IMR-90 (cell line): ENCODE results near the gene DHDH. TPM values are rescaled to one million over a fixed set of nuclear protein-coding genes. Genes with fewer than 3 reads are reported as not detected.

ENCODE experiments used
- ATAC-seq: fragments of 200-7000 bp; cut with Tn5 transposase; 2 replicates; pipeline ENCODE4 v1.9.1; 2020; ENCODE audit warnings: low read depth, mild to moderate bottlenecking, moderate library complexity
- BruUV-seq: library from RNA; stranded (reverse); fragments of 400-500 nt; replicated peaks from 2 replicates; lab custom pipeline; 2021; lab: Mats Ljungman, UMichigan
- CTCF ChIA-PET: fragments of 300-600 bp; formaldehyde crosslinking; extraction: SDS; loops from one replicate; lab custom pipeline; 2021; ENCODE audit warnings: antibody characterized with exemption; lab: Yijun Ruan, JAX
- POLR2A ChIA-PET: fragments of 300-600 bp; sonication (Branson Sonifier 250); formaldehyde crosslinking; loops from one replicate; lab custom pipeline; 2022; ENCODE audit warnings: antibody characterized with exemption; ENCODE audit not compliant: unreplicated experiment; lab: Charles Lee
- DNase-seq: peaks from one replicate; pipeline ENCODE4 v3.0.0; 2013
- H2AFZ ChIP-seq: replicated peaks from 2 replicates; pipeline ENCODE3; 2013; ENCODE audit warnings: low read length, mild to moderate bottlenecking; ENCODE audit not compliant: poor library complexity
- H2AK5ac ChIP-seq: 2 replicates; pipeline ENCODE4 v1.6.1; 2013; ENCODE audit warnings: low read depth, low read length, inconsistent platforms
- H2AK9ac ChIP-seq: replicated peaks from 2 replicates; pipeline ENCODE3; 2013; ENCODE audit warnings: mild to moderate bottlenecking, low read depth, low read length, moderate library complexity; ENCODE audit not compliant: poor library complexity
- H2BK120ac ChIP-seq: 2 replicates; pipeline ENCODE4 v1.6.1; 2013; ENCODE audit warnings: low read depth, low read length, inconsistent platforms
- H2BK15ac ChIP-seq: 3 replicates; pipeline ENCODE4 v1.6.1; 2013; ENCODE audit warnings: low read depth, low read length, inconsistent platforms
- H2BK20ac ChIP-seq: 2 replicates; pipeline ENCODE4 v1.6.1; 2013; ENCODE audit warnings: low read depth, mild to moderate bottlenecking, inconsistent platforms, low read length, moderate library complexity
- H2BK5ac ChIP-seq: 2 replicates; pipeline ENCODE4 v1.6.1; 2013; ENCODE audit warnings: mild to moderate bottlenecking, low read depth, low read length, inconsistent platforms; ENCODE audit not compliant: poor library complexity, severe bottlenecking
- H3K14ac ChIP-seq: replicated peaks from 2 replicates; pipeline ENCODE4 v1.6.1; 2013; ENCODE audit warnings: low read depth, low read length, inconsistent platforms
- H3K18ac ChIP-seq: 2 replicates; pipeline ENCODE4 v1.6.1; 2013; ENCODE audit warnings: low read depth, low read length, control low read depth
- H3K23ac ChIP-seq: 2 replicates; pipeline ENCODE4 v1.6.1; 2013; ENCODE audit warnings: low read depth, low read length, inconsistent platforms
- H3K27ac ChIP-seq: 2 replicates; pipeline ENCODE4 v1.5.1; 2013; ENCODE audit warnings: mild to moderate bottlenecking, control low read depth, low read length; ENCODE audit not compliant: insufficient read depth
- H3K27me3 ChIP-seq: 2 replicates; pipeline ENCODE4 v1.6.1; 2013; ENCODE audit warnings: low read length; ENCODE audit not compliant: control insufficient read depth, insufficient read depth
- H3K36me3 ChIP-seq: 2 replicates; pipeline ENCODE4 v1.6.1; 2013; ENCODE audit warnings: low read length, mixed read lengths; ENCODE audit not compliant: control insufficient read depth, insufficient read depth
- H3K4ac ChIP-seq: 2 replicates; pipeline ENCODE4 v1.6.1; 2013; ENCODE audit warnings: low read depth, low read length, inconsistent platforms
- H3K4me1 ChIP-seq: 2 replicates; pipeline ENCODE4 v1.6.1; 2013; ENCODE audit warnings: low read length, mixed read lengths; ENCODE audit not compliant: control insufficient read depth, insufficient read depth
- H3K4me2 ChIP-seq: 2 replicates; pipeline ENCODE4 v1.6.1; 2013; ENCODE audit warnings: low read depth, mild to moderate bottlenecking, control low read depth, low read length, moderate library complexity
- H3K4me3 ChIP-seq: 2 replicates; pipeline ENCODE4 v1.5.1; 2013; ENCODE audit warnings: low read depth, mild to moderate bottlenecking, control low read depth, low read length, moderate library complexity; ENCODE audit not compliant: insufficient read depth
- H3K56ac ChIP-seq: 2 replicates; pipeline ENCODE4 v1.6.1; 2013; ENCODE audit warnings: low read length, inconsistent platforms; ENCODE audit not compliant: insufficient read depth; ENCODE audit errors: extremely low read depth
- H3K79me1 ChIP-seq, 2 experiments: 2 replicates each; pipeline ENCODE4 v1.6.1; 2013; ENCODE audit warnings: low read length in 2 of 2, inconsistent platforms in 1 of 2, low read depth in 1 of 2
- H3K9ac ChIP-seq: 2 replicates; pipeline ENCODE4 v1.6.1; 2013; ENCODE audit warnings: low read depth, low read length, control low read depth
- H3K9me1 ChIP-seq: 2 replicates; pipeline ENCODE4 v1.6.1; 2013; ENCODE audit warnings: low read length, inconsistent platforms; ENCODE audit not compliant: insufficient read depth
- H3K9me3 ChIP-seq: 2 replicates; pipeline ENCODE4 v1.6.1; 2013; ENCODE audit warnings: low read length; ENCODE audit not compliant: control insufficient read depth, insufficient read depth
- H4K20me1 ChIP-seq: 2 replicates; pipeline ENCODE4 v1.6.1; 2013; ENCODE audit warnings: low read length, inconsistent platforms; ENCODE audit not compliant: insufficient read depth
- H4K5ac ChIP-seq: 2 replicates; pipeline ENCODE4 v1.6.1; 2013; ENCODE audit warnings: mild to moderate bottlenecking, low read depth, low read length, control low read depth
- H4K8ac ChIP-seq, 2 experiments: 2 replicates each; pipeline ENCODE4 v1.6.1; 2013; ENCODE audit warnings: low read depth in 2 of 2, low read length in 2 of 2, control low read depth in 1 of 2, inconsistent platforms in 1 of 2
- H4K91ac ChIP-seq: 2 replicates; pipeline ENCODE4 v1.6.1; 2013; ENCODE audit warnings: low read depth, low read length, inconsistent platforms; ENCODE audit not compliant: insufficient read depth
- BHLHE40 ChIP-seq: fragments of 150-350 bp; IDR thresholded peaks from 2 replicates; pipeline ENCODE4 v1.6.1; 2016; ENCODE audit warnings: mild to moderate bottlenecking, low read depth, low read length
- CEBPB ChIP-seq: IDR thresholded peaks from 2 replicates; pipeline ENCODE4 v1.6.1; 2012; ENCODE audit warnings: low read depth, low read length, improper control_type of control experiment
- CHD1 ChIP-seq: IDR thresholded peaks from 2 replicates; pipeline ENCODE4 v1.6.1; 2012; ENCODE audit warnings: low read depth, low read length, improper control_type of control experiment
- FOS ChIP-seq: fragments of 150-350 bp; IDR thresholded peaks from 2 replicates; pipeline ENCODE4 v1.6.1; 2016; ENCODE audit warnings: low read depth, low read length
- MAFK ChIP-seq: IDR thresholded peaks from 2 replicates; pipeline ENCODE4 v1.6.1; 2012; ENCODE audit warnings: low read depth, low read length, improper control_type of control experiment
- MXI1 ChIP-seq: IDR thresholded peaks from 2 replicates; pipeline ENCODE4 v1.6.1; 2012; ENCODE audit warnings: low read depth, mild to moderate bottlenecking, low read length, moderate library complexity, borderline replicate concordance
- NFE2L2 ChIP-seq: fragments of 150-350 bp; IDR thresholded peaks from 2 replicates; pipeline ENCODE4 v1.6.1; 2016; ENCODE audit warnings: low read depth, mild to moderate bottlenecking, low read length
- POLR2A ChIP-seq: IDR thresholded peaks from 2 replicates; pipeline ENCODE4 v1.6.1; 2012; ENCODE audit warnings: mild to moderate bottlenecking, low read depth, low read length
- RCOR1 ChIP-seq: IDR thresholded peaks from 2 replicates; pipeline ENCODE4 v1.6.1; 2012; ENCODE audit warnings: mild to moderate bottlenecking, low read length, improper control_type of control experiment; ENCODE audit not compliant: insufficient replicate concordance
- WGBS, 2 experiments: methylation state at CpG; one replicate each; pipeline versions ENCODE4 v1.1.5 to v1.1.7; 2013; ENCODE audit warnings: missing lambda C conversion rate in 2 of 2; ENCODE audit not compliant: insufficient read length in 1 of 2; ENCODE audit errors: extremely low coverage in 2 of 2; 5-methylcytosine and 5-hydroxymethylcytosine counted together
- dilution Hi-C: fragments of 300-500 bp; cut with HindIII; formaldehyde crosslinking; loops from one replicate; pipeline ENCODE4 v1.14.3; 2018; ENCODE audit warnings: low sequenced_read_pairs; ENCODE audit not compliant: unreplicated experiment
- in situ Hi-C: fragments of 300-500 bp; cut with MboI; formaldehyde crosslinking; loops from 3 replicates; pipeline ENCODE4 v1.14.3; 2019; ENCODE audit warnings: low sequenced_read_pairs, inconsistent platforms, mixed read lengths
- intact Hi-C: fragments of 100-400 bp; cut with micrococcal nuclease; formaldehyde crosslinking; loops from 2 replicates; pipeline ENCODE4 v1.10.0; 2022
- polyA plus RNA-seq, 3 experiments: library from polyadenylated mRNA; depleted of rRNA; stranded (reverse); fragments of >200 nt; gene quantifications; 2 replicates each; pipeline ENCODE4 v1.2.3, GENCODE V29; 2012; ENCODE audit warnings: low replicate concordance in 1 of 3
- total RNA-seq: library from RNA; depleted of rRNA; stranded (reverse); fragments of >200 nt; gene quantifications from 2 replicates; pipeline ENCODE4 v1.2.3, GENCODE V29; 2012
- TF ChIP-seq, protein P1 (sequence below): fragments of 150-350 bp; IDR thresholded peaks from 2 replicates; pipeline ENCODE4 v1.6.1; 2016; ENCODE audit warnings: low read depth, mild to moderate bottlenecking, low read length, moderate library complexity, borderline replicate concordance
- TF ChIP-seq, protein P2 (sequence below): fragments of 150-350 bp; IDR thresholded peaks from 2 replicates; pipeline ENCODE4 v1.6.1; 2017; ENCODE audit warnings: mild to moderate bottlenecking, antibody characterized with exemption, low read length, low read depth
- TF ChIP-seq, protein P3 (sequence below): conservative IDR thresholded peaks from 2 replicates; pipeline ENCODE4 v1.5.1; 2012; ENCODE audit warnings: mild to moderate bottlenecking, low read depth, low read length, improper control_type of control experiment

DHDH gene
- total and polyA plus RNA-seq, 2 of the 4 experiments (the other 2 are of a cell fraction), result 0.36 to 0.53 TPM

DNA sequence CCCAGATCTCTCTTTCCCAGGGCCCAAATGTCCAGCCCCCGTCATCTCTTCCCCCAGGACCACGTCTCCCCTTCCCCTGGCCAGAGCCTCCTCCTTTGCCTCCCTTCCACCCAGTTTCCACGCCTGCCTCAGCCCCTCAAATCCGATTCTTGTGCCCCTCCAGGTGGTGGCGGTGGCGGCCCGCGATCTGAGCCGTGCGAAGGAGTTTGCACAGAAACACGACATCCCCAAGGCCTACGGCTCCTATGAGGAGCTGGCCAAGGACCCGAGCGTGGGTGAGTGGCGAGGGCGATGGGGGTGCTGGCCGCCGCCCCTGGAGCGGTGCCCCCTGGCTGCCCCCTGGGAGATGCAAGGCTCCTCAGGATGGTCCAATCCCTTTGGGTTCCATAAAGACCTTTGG is 1.3 kb downstream of the DHDH start:
- TF ChIP-seq FOS (no peak), NFE2L2 (no peak), CEBPB (no peak), MXI1 (no peak), MAFK (no peak), RCOR1 (no peak), BHLHE40 (no peak), POLR2A (no peak), CHD1 (no peak)
- TF ChIP-seq, protein P1, sequence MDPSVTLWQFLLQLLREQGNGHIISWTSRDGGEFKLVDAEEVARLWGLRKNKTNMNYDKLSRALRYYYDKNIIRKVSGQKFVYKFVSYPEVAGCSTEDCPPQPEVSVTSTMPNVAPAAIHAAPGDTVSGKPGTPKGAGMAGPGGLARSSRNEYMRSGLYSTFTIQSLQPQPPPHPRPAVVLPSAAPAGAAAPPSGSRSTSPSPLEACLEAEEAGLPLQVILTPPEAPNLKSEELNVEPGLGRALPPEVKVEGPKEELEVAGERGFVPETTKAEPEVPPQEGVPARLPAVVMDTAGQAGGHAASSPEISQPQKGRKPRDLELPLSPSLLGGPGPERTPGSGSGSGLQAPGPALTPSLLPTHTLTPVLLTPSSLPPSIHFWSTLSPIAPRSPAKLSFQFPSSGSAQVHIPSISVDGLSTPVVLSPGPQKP, result no peak
- TF ChIP-seq, protein P2, sequence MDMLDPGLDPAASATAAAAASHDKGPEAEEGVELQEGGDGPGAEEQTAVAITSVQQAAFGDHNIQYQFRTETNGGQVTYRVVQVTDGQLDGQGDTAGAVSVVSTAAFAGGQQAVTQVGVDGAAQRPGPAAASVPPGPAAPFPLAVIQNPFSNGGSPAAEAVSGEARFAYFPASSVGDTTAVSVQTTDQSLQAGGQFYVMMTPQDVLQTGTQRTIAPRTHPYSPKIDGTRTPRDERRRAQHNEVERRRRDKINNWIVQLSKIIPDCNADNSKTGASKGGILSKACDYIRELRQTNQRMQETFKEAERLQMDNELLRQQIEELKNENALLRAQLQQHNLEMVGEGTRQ, result no peak
- TF ChIP-seq, protein P3, sequence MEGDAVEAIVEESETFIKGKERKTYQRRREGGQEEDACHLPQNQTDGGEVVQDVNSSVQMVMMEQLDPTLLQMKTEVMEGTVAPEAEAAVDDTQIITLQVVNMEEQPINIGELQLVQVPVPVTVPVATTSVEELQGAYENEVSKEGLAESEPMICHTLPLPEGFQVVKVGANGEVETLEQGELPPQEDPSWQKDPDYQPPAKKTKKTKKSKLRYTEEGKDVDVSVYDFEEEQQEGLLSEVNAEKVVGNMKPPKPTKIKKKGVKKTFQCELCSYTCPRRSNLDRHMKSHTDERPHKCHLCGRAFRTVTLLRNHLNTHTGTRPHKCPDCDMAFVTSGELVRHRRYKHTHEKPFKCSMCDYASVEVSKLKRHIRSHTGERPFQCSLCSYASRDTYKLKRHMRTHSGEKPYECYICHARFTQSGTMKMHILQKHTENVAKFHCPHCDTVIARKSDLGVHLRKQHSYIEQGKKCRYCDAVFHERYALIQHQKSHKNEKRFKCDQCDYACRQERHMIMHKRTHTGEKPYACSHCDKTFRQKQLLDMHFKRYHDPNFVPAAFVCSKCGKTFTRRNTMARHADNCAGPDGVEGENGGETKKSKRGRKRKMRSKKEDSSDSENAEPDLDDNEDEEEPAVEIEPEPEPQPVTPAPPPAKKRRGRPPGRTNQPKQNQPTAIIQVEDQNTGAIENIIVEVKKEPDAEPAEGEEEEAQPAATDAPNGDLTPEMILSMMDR, result no peak
- Histone ChIP-seq H3K4me2 (no peak overlapping the region), H3K9me1 (no peaks in the 10 kb centered on the region), H4K8ac (no peak overlapping the region), H3K27ac (no peak overlapping the region), H3K36me3 (no peaks in the 10 kb centered on the region), H3K27me3 (no peaks in the 10 kb centered on the region), H4K5ac (no peak overlapping the region), H3K4me3 (no peak overlapping the region), H2AFZ (no peak overlapping the region), H2BK120ac (no peak overlapping the region), H3K14ac (no peak overlapping the region), H3K9ac (no peak overlapping the region), H3K18ac (no peak overlapping the region), H3K56ac (no peak overlapping the region), H3K79me1 (no peaks in the 10 kb centered on the region; a peak in 1 of 4 replicates), H3K23ac (no peak overlapping the region), H3K4ac (no peak overlapping the region), H4K20me1 (no peaks in the 10 kb centered on the region), H2AK9ac (no peak overlapping the region), H2BK5ac (no peak overlapping the region), H2AK5ac (no peak overlapping the region), H2BK15ac (no peak overlapping the region), H4K91ac (no peak overlapping the region), H2BK20ac (no peak overlapping the region), H3K4me1 (no peaks in the 10 kb centered on the region), H3K9me3 (no peaks in the 10 kb centered on the region)
- dilution Hi-C loops, result no loop called here
- CTCF ChIA-PET, result no interaction called here
- DNase-seq (no peak), ATAC-seq (no peak)
- no TSS peak for BruUV-seq
- in situ Hi-C loops, result no loop called here
- intact Hi-C loops, result no loop called here
- WGBS, 2 experiments, result 90% methylated on average over 15 of the region's 19 CpGs; no CpG with 5 or more reads in 1 of the 2 experiments
- POLR2A ChIA-PET, result no interaction called here
